Measurements from ENCODE around the gene FGF8.

FGF8 gene

DNA sequence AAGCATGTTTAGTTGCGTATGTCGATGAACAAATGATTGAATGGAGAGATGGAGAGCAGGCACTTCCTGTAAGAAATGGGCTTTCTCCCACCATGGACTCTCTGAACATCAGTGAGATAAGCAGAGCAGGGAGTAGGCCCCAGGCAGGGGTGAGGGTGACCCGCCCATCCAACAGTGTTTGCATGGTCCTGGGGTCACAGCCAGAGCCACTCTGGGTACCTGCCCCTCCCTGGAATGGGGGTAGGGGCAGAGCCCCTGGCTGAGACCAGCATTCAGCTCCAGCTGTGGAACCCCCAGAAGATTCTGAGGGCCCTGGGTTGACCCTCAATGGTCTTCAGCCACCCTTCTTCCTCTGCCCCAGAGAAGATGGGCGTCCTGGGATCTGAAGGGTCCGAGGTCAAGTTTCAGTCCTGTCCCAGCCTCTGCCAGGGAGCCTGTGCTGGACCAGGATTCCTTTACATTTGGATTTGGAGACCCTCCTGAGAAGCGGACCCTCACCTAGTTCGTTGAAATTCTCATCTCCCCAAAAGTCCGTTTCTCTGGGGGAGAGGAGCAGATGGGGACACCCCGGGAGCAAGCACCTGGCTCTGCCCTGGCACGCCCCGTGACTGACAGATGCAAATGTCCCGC, 2.4 kb upstream of the FGF8 start:
- Histone ChIP-seq H3K4me3 (IDR thresholded peaks at IDR 0.05; ENCODE audit: insufficient read depth, low read depth, low read length) (no peak overlapping the region), H4K20me1 (ENCODE audit: insufficient read depth) (no peaks in the 10 kb centered on the region), H2AFZ (ENCODE audit: low read depth) (no peak overlapping the region), H3K27me3 (ENCODE audit: insufficient read depth, low read depth) (peaks cover 22% of the 10 kb centered on the region), H3K4me2 (no peak overlapping the region; the same call in 1 of the 2 replicates), H3K79me2 (ENCODE audit: insufficient read depth, low read depth) (no peaks in the 10 kb centered on the region), H3K9ac (no peak overlapping the region), H3K36me3 (ENCODE audit: insufficient read depth) (no peaks in the 10 kb centered on the region), H3K27ac (no peak overlapping the region), H3K4me1 (ENCODE audit: low read depth, poor library complexity, severe bottlenecking) (peaks cover 20% of the 10 kb centered on the region)
- TF ChIP-seq, protein P1, sequence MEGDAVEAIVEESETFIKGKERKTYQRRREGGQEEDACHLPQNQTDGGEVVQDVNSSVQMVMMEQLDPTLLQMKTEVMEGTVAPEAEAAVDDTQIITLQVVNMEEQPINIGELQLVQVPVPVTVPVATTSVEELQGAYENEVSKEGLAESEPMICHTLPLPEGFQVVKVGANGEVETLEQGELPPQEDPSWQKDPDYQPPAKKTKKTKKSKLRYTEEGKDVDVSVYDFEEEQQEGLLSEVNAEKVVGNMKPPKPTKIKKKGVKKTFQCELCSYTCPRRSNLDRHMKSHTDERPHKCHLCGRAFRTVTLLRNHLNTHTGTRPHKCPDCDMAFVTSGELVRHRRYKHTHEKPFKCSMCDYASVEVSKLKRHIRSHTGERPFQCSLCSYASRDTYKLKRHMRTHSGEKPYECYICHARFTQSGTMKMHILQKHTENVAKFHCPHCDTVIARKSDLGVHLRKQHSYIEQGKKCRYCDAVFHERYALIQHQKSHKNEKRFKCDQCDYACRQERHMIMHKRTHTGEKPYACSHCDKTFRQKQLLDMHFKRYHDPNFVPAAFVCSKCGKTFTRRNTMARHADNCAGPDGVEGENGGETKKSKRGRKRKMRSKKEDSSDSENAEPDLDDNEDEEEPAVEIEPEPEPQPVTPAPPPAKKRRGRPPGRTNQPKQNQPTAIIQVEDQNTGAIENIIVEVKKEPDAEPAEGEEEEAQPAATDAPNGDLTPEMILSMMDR (conservative IDR thresholded peaks at IDR 0.05; ENCODE audit: low read depth, low read length): no peak

DNA sequence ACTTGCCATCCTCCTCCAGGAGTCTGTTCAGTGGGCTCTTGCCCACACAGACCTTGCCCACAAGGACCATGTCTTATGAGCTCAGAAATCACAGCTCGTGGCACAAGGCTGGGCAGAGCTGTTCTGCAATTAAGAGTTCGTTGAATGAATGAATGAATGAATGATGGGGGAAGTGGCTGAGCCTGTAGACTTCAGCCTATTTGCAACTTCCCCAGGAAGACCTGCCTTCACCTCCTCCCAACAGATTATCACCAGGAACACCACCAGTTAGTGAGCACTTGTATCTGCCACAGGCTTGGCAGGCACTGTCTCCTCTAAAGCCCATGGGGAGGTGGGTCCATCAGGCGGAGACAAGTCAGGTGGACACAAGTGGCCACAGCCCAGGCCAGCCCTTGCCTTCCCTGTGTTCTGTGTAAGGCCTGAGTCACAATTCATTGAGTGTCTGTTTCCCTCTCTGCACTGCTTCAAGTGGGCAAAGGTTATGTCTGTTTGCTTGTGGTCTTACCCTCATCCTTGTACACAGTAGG, 1.8 kb upstream of the FGF8 start:
- no peak overlapping the region for H2AFZ ChIP-seq (ENCODE audit: low read depth)
- H3K27me3 ChIP-seq (ENCODE audit: insufficient read depth, low read depth): peaks cover 22% of the 10 kb centered on the region
- no peak overlapping the region for H3K9ac ChIP-seq
- TF ChIP-seq, protein P1 (conservative IDR thresholded peaks at IDR 0.05; ENCODE audit: low read depth, low read length): no peak
- no peak overlapping the region for H3K4me2 ChIP-seq
- H3K36me3 ChIP-seq (ENCODE audit: insufficient read depth): no peaks in the 10 kb centered on the region
- no peak overlapping the region for H3K27ac ChIP-seq
- no peak overlapping the region for H3K4me3 ChIP-seq (IDR thresholded peaks at IDR 0.05; ENCODE audit: insufficient read depth, low read depth, low read length)
- no peaks in the 10 kb centered on the region for H4K20me1 ChIP-seq (ENCODE audit: insufficient read depth)
- peaks cover 20% of the 10 kb centered on the region for H3K4me1 ChIP-seq (ENCODE audit: low read depth, poor library complexity, severe bottlenecking)
- H3K79me2 ChIP-seq (ENCODE audit: insufficient read depth, low read depth): no peaks in the 10 kb centered on the region

DNA sequence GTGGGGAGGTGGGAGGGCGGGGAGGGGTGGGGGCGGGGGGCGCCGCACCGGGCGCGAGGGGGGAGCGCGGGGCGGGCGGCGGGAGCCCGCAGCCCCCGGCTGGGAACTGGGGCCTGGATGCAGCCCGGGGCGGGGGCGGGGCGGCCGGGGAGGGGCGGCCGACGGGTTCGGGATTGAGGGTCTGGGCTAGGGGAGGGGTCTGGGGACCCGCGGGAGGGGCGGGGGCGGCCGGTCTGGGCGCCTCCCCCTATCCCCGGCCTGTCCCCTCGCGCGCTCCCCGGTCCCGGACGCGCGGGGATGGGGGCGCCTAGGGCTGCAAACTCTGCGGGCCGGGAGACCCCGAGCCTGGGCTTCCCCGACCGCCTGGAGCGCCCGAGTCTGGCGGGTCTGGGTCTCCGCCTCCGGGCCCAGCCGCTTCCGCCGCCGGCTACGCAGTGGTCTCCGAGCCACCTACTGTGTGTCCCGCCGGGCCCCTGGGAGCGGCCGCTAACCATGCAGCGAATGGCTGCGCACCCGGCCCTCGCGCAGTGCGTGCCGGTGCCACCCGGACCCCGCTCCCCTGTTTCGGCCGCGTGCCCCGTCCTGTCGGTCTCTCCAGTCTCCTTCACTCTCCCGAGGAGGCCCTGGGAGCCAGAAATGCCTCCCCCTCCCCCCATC, 375 bp upstream of the FGF8 start:
- no peak overlapping the region for H2AFZ ChIP-seq (ENCODE audit: low read depth)
- no peak overlapping the region for H3K4me3 ChIP-seq (IDR thresholded peaks at IDR 0.05; ENCODE audit: insufficient read depth, low read depth, low read length)
- no peak overlapping the region for H3K9ac ChIP-seq
- TF ChIP-seq, protein P1 (conservative IDR thresholded peaks at IDR 0.05; ENCODE audit: low read depth, low read length): no peak
- H3K36me3 ChIP-seq (ENCODE audit: insufficient read depth): no peaks in the 10 kb centered on the region
- H3K4me1 ChIP-seq (ENCODE audit: low read depth, poor library complexity, severe bottlenecking): peaks cover 13% of the 10 kb centered on the region
- no peaks in the 10 kb centered on the region for H3K79me2 ChIP-seq (ENCODE audit: insufficient read depth, low read depth)
- no peak overlapping the region for H3K27ac ChIP-seq
- peaks cover 22% of the 10 kb centered on the region for H3K27me3 ChIP-seq (ENCODE audit: insufficient read depth, low read depth)
- H3K4me2 ChIP-seq: no peak overlapping the region
- no peaks in the 10 kb centered on the region for H4K20me1 ChIP-seq (ENCODE audit: insufficient read depth)

DNA sequence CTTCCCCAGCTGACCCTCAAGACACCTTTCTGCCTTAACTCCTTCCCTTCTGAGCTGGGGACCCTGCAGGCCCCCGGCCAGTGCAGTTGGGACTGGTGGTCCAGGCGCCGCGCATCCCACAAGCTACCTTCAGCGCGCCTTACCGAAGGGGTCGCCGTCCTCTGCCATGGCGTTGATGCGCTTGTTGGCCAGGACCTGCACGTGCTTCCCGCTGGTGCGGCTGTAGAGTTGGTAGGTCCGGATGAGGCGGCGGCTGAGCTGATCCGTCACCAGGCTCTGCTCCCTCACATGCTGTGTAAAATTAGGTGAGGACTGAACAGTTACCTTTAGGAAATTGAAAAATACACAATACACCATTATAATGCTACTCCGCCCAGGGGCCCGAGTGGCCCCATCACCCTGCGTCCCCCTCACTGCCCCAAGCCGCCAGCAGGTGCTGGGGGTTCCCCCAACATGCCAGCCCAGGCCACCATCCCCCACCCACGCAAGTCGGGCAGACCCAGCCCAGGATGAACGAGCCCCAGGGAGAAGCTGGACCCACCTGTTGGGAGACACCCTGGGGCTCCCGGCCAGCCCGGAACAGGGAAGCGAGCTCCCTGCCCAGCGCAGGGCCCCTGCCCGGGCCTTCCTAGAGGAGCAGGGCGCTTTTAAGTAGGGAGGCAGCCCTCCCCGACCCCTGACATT, 1.2 kb downstream of the FGF8 start:
- Histone ChIP-seq H3K4me2 (no peak overlapping the region), H3K27me3 (ENCODE audit: insufficient read depth, low read depth) (peaks cover 22% of the 10 kb centered on the region), H3K9ac (no peak overlapping the region), H2AFZ (ENCODE audit: low read depth) (no peak overlapping the region), H3K4me3 (IDR thresholded peaks at IDR 0.05; ENCODE audit: insufficient read depth, low read depth, low read length) (no peak overlapping the region), H3K4me1 (ENCODE audit: low read depth, poor library complexity, severe bottlenecking) (no peaks in the 10 kb centered on the region), H3K27ac (no peak overlapping the region), H3K79me2 (ENCODE audit: insufficient read depth, low read depth) (no peaks in the 10 kb centered on the region), H3K36me3 (ENCODE audit: insufficient read depth) (no peaks in the 10 kb centered on the region), H4K20me1 (ENCODE audit: insufficient read depth) (no peaks in the 10 kb centered on the region)
- TF ChIP-seq, protein P1 (conservative IDR thresholded peaks at IDR 0.05; ENCODE audit: low read depth, low read length): no peak

All from KMS-11 (cell line).